GM23338 (cell line): Measurements from ENCODE around the gene SNX15. TPM values are rescaled to one million over a fixed set of nuclear protein-coding genes. Genes with fewer than 3 reads are reported as not detected.

Source experiments
- ATAC-seq: fragments of 200-7000 bp; cut with Tn5 transposase; 3 replicates; pipeline ENCODE4 v1.9.1; 2020
- DNase-seq: peaks from one replicate; pipeline ENCODE4 v3.0.0-alpha.2; 2015; ENCODE audit warnings: low spot score
- H2AFZ ChIP-seq: fragments of 200-600 bp; sonication (generic); 2 replicates; pipeline ENCODE4 v1.8.0; 2016; ENCODE audit warnings: antibody characterized with exemption, mild to moderate bottlenecking, moderate library complexity
- H3F3A ChIP-seq: fragments of 200-600 bp; sonication (generic); replicated peaks from 2 replicates; pipeline ENCODE4 v1.8.0; 2017; ENCODE audit warnings: antibody characterized with exemption, mixed run types, low read depth
- H3K27ac ChIP-seq: fragments of 200-600 bp; sonication (generic); 2 replicates; pipeline ENCODE4 v1.6.1; 2016; ENCODE audit warnings: low read depth
- H3K27me3 ChIP-seq: fragments of 200-600 bp; sonication (generic); 2 replicates; pipeline ENCODE4 v1.8.0; 2016; ENCODE audit warnings: mild to moderate bottlenecking, mixed run types, moderate library complexity; ENCODE audit not compliant: insufficient read depth
- H3K36me3 ChIP-seq: fragments of 200-600 bp; sonication (generic); 2 replicates; pipeline ENCODE4 v1.8.0; 2016; ENCODE audit warnings: mild to moderate bottlenecking; ENCODE audit not compliant: insufficient read depth
- H3K4me1 ChIP-seq: fragments of 200-600 bp; sonication (generic); 2 replicates; pipeline ENCODE4 v1.8.0; 2016; ENCODE audit warnings: mild to moderate bottlenecking, moderate library complexity; ENCODE audit not compliant: insufficient read depth
- H3K4me2 ChIP-seq: fragments of 200-600 bp; sonication (generic); 2 replicates; pipeline ENCODE4 v1.7.1; 2017; ENCODE audit warnings: mixed run types
- H3K4me3 ChIP-seq: fragments of 200-600 bp; sonication (generic); 2 replicates; pipeline ENCODE4 v1.6.1; 2016; ENCODE audit warnings: mixed run types
- H3K79me2 ChIP-seq: fragments of 200-600 bp; sonication (generic); replicated peaks from 2 replicates; pipeline ENCODE4 v1.8.0; 2017; ENCODE audit warnings: mild to moderate bottlenecking; ENCODE audit not compliant: insufficient read depth
- H3K9me2 ChIP-seq: fragments of 200-600 bp; sonication (generic); 2 replicates; pipeline ENCODE4 v1.8.0; 2017; ENCODE audit not compliant: insufficient read depth
- H4K20me1 ChIP-seq: fragments of 200-600 bp; sonication (generic); replicated peaks from 2 replicates; pipeline ENCODE4 v1.8.0; 2017; ENCODE audit warnings: mild to moderate bottlenecking; ENCODE audit not compliant: insufficient read depth
- H3K27ac Mint-ChIP-seq: 2 replicates; pipeline ENCODE4 v1.8.0; 2020; ENCODE audit warnings: inconsistent platforms, mild to moderate bottlenecking, moderate library complexity, mixed read lengths
- H3K27me3 Mint-ChIP-seq: 3 replicates; pipeline ENCODE4 v1.8.0; 2022; ENCODE audit warnings: low read depth, mild to moderate bottlenecking, moderate library complexity, mixed read lengths, inconsistent platforms; ENCODE audit not compliant: insufficient read depth, poor library complexity
- H3K36me3 Mint-ChIP-seq: 3 replicates; pipeline ENCODE4 v1.8.0; 2021; ENCODE audit warnings: low read depth, mild to moderate bottlenecking, inconsistent platforms, moderate library complexity, mixed read lengths
- H3K4me1 Mint-ChIP-seq: 3 replicates; pipeline ENCODE4 v1.8.0; 2020; ENCODE audit warnings: mild to moderate bottlenecking, inconsistent platforms, mixed read lengths
- H3K4me3 Mint-ChIP-seq: 3 replicates; pipeline ENCODE4 v1.8.0; 2021; ENCODE audit warnings: moderate library complexity, mild to moderate bottlenecking, inconsistent platforms, mixed read lengths
- H3K9me3 Mint-ChIP-seq: 3 replicates; pipeline ENCODE4 v1.8.0; 2020; ENCODE audit warnings: moderate library complexity, mild to moderate bottlenecking, inconsistent platforms, mixed read lengths
- CTCF ChIP-seq, 2 experiments: fragments of 200-600 bp in 1 of 2; sonication (generic) in 1 of 2; conservative IDR thresholded peaks; 2 replicates each; pipeline versions ENCODE4 v1.5.1 to v1.6.1; 2016 to 2017; ENCODE audit warnings: antibody characterized with exemption in 2 of 2, low read depth in 2 of 2, mild to moderate bottlenecking in 2 of 2, moderate library complexity in 1 of 2
- EZH2 ChIP-seq: fragments of 200-600 bp; sonication (generic); IDR thresholded peaks from one replicate; pipeline ENCODE4 v1.8.0; 2017; ENCODE audit warnings: antibody characterized with exemption, mild to moderate bottlenecking, low read depth; ENCODE audit not compliant: unreplicated experiment
- EZH2phosphoT487 ChIP-seq: fragments of 200-600 bp; sonication (generic); IDR thresholded peaks from one replicate; pipeline ENCODE4 v1.8.1; 2018; ENCODE audit warnings: antibody characterized with exemption; ENCODE audit not compliant: unreplicated experiment
- JUNB ChIP-seq: IDR thresholded peaks from one replicate; pipeline ENCODE4 v1.6.1; 2016; ENCODE audit warnings: antibody characterized with exemption; ENCODE audit not compliant: unreplicated experiment
- NANOG ChIP-seq: IDR thresholded peaks from 2 replicates; pipeline ENCODE4 v1.6.1; 2016; ENCODE audit warnings: antibody characterized with exemption, borderline replicate concordance
- POLR2AphosphoS5 ChIP-seq: IDR thresholded peaks from 2 replicates; pipeline ENCODE4 v1.6.1; 2016; ENCODE audit warnings: antibody characterized with exemption, low read depth
- ZNF331 ChIP-seq: fragments of 250-450 bp; sonication (Bioruptor Pico); IDR thresholded peaks from 2 replicates; pipeline ENCODE4 v1.5.0; 2020; ENCODE audit warnings: low read depth, mild to moderate bottlenecking, moderate library complexity
- polyA plus RNA-seq: library from polyadenylated mRNA; unstranded; fragments of >200 nt; fragmentation: Nextera tagmentation; extraction: Ambion mirVana; gene quantifications from 2 replicates; pipeline ENCODE4 v1.2.1, GENCODE V29; 2016
- total RNA-seq: library from RNA; depleted of rRNA; stranded (reverse); fragments of >200 nt; shearing (Covaris generic); gene quantifications from 2 replicates; pipeline ENCODE4 v1.2.3, GENCODE V29; 2014
- TF ChIP-seq, protein P1 (sequence below): IDR thresholded peaks from 2 replicates; pipeline ENCODE4 v1.6.1; 2016; ENCODE audit warnings: antibody characterized with exemption
- TF ChIP-seq, protein P2 (sequence below): fragments of 250-450 bp; sonication (Bioruptor Pico); IDR thresholded peaks from 2 replicates; pipeline ENCODE4 v1.5.0; 2020; ENCODE audit warnings: mild to moderate bottlenecking, moderate library complexity

The SNX15 gene
- total and polyA plus RNA-seq, 2 experiments from 2014 or later = 13.0 to 21.4 TPM

DNA sequence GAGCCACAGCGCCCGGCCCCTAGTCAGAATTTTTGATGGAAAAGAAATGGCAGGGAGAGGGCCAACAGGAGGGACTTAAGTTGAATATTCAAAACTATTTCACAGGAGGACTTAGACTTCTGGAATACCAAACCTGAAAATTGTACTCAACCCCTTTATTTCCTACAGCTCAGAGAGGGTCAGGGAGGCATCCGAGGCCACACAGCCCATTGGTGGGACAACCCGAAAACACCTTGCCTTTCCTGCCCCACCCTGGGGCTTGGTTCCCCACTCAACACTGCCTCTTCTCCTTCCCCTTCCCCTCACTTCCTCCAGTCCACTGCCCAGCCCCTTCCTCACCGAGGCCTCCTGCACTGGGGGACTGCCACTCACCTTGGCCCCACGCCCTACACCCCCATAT, 29.8 kb downstream of the SNX15 start:
- Histone ChIP-seq H3K4me2 (no peak overlapping the region), H3K79me2 (no peaks in the 10 kb centered on the region), H3K27ac (no peak overlapping the region), H3K4me3 (no peak overlapping the region), H3K9me2 (no peaks in the 10 kb centered on the region), H3F3A (no peaks in the 10 kb centered on the region), H3K27me3 (no peaks in the 10 kb centered on the region), H3K4me1 (no peaks in the 10 kb centered on the region), H3K36me3 (no peaks in the 10 kb centered on the region), H4K20me1 (no peaks in the 10 kb centered on the region), H2AFZ (no peak overlapping the region)
- ATAC-seq = no peak
- no peak overlapping the region for H3K4me3 Mint-ChIP-seq
- peaks cover 11% of the 10 kb centered on the region for H3K27me3 Mint-ChIP-seq
- H3K27ac Mint-ChIP-seq = no peak overlapping the region
- H3K9me3 Mint-ChIP-seq = no peaks in the 10 kb centered on the region
- H3K4me1 Mint-ChIP-seq = peaks cover 2% of the 10 kb centered on the region
- TF ChIP-seq ZNF331 (no peak), EZH2phosphoT487 (no peak), CTCF (conservative IDR thresholded peaks at IDR 0.05; ENCODE audit: low read depth in 2 of 2) (no peak), NANOG (no peak), POLR2AphosphoS5 (no peak), JUNB (no peak), EZH2 (no peak)
- TF ChIP-seq, protein P1, sequence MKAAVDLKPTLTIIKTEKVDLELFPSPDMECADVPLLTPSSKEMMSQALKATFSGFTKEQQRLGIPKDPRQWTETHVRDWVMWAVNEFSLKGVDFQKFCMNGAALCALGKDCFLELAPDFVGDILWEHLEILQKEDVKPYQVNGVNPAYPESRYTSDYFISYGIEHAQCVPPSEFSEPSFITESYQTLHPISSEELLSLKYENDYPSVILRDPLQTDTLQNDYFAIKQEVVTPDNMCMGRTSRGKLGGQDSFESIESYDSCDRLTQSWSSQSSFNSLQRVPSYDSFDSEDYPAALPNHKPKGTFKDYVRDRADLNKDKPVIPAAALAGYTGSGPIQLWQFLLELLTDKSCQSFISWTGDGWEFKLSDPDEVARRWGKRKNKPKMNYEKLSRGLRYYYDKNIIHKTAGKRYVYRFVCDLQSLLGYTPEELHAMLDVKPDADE = no peak
- TF ChIP-seq, protein P2, sequence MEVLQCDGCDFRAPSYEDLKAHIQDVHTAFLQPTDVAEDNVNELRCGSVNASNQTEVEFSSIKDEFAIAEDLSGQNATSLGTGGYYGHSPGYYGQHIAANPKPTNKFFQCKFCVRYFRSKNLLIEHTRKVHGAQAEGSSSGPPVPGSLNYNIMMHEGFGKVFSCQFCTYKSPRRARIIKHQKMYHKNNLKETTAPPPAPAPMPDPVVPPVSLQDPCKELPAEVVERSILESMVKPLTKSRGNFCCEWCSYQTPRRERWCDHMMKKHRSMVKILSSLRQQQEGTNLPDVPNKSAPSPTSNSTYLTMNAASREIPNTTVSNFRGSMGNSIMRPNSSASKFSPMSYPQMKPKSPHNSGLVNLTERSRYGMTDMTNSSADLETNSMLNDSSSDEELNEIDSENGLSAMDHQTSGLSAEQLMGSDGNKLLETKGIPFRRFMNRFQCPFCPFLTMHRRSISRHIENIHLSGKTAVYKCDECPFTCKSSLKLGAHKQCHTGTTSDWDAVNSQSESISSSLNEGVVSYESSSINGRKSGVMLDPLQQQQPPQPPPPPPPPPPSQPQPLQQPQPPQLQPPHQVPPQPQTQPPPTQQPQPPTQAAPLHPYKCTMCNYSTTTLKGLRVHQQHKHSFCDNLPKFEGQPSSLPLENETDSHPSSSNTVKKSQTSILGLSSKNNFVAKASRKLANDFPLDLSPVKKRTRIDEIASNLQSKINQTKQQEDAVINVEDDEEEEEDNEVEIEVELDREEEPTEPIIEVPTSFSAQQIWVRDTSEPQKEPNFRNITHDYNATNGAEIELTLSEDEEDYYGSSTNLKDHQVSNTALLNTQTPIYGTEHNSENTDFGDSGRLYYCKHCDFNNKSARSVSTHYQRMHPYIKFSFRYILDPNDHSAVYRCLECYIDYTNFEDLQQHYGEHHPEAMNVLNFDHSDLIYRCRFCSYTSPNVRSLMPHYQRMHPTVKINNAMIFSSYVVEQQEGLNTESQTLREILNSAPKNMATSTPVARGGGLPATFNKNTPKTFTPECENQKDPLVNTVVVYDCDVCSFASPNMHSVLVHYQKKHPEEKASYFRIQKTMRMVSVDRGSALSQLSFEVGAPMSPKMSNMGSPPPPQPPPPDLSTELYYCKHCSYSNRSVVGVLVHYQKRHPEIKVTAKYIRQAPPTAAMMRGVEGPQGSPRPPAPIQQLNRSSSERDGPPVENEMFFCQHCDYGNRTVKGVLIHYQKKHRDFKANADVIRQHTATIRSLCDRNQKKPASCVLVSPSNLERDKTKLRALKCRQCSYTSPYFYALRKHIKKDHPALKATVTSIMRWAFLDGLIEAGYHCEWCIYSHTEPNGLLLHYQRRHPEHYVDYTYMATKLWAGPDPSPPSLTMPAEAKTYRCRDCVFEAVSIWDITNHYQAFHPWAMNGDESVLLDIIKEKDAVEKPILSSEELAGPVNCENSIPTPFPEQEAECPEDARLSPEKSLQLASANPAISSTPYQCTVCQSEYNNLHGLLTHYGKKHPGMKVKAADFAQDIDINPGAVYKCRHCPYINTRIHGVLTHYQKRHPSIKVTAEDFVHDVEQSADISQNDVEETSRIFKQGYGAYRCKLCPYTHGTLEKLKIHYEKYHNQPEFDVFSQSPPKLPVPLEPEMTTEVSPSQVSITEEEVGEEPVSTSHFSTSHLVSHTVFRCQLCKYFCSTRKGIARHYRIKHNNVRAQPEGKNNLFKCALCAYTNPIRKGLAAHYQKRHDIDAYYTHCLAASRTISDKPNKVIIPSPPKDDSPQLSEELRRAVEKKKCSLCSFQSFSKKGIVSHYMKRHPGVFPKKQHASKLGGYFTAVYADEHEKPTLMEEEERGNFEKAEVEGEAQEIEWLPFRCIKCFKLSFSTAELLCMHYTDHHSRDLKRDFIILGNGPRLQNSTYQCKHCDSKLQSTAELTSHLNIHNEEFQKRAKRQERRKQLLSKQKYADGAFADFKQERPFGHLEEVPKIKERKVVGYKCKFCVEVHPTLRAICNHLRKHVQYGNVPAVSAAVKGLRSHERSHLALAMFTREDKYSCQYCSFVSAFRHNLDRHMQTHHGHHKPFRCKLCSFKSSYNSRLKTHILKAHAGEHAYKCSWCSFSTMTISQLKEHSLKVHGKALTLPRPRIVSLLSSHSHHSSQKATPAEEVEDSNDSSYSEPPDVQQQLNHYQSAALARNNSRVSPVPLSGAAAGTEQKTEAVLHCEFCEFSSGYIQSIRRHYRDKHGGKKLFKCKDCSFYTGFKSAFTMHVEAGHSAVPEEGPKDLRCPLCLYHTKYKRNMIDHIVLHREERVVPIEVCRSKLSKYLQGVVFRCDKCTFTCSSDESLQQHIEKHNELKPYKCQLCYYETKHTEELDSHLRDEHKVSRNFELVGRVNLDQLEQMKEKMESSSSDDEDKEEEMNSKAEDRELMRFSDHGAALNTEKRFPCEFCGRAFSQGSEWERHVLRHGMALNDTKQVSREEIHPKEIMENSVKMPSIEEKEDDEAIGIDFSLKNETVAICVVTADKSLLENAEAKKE (CRISPR knock-in tag) = no peak
- H3K36me3 Mint-ChIP-seq = no peaks in the 10 kb centered on the region
- DNase-seq = no peak
